ENCODE measurements around the gene CNTN1.
"Not testable (repeated sequence)": the region's sequence is repeated elsewhere in the genome, so short reads cannot be mapped to it uniquely, and the experiment has no call there.

The CNTN1 gene

DNA sequence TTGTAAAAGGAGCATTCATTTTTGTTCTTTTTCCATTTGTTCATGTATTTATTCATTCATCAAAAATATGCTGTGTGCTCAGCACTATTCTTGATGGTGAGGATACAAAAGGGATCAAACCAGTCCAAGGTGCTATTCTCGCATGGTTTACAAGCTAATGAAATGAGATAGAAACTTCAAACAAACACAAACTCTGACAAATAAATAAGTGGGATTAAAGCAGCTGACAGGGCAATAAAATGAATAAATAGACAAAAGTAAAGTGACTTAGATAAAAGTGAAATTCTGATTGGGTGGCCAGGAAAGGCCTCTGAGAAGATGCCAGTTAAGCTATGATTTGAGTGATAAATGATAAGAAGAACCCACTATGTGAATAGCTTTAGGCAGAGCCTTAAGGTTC, 333.9 kb downstream of the CNTN1 start:
- no peak for DNase-seq (ENCODE audit: low read depth, low spot score)

DNA sequence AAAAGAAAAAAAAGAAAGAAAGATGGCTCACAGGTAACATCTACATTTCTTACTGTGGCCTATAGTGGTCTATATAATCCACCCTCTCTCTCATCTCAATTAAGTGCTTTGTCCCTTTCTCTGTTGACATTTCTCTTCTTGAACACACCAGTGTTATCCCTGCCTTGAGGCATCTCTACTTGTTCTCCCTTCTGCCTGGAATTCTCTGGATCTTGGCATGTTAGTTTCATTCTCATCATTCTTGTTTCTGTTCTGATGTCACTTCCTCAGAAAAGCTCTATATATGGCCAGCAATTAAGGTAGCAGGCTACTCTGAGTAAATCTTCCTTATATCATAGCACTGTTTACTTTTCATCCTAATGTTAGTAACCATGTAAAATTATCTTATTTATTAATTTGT, 340.1 kb downstream of the CNTN1 start:
- DNase-seq (ENCODE audit: low read depth, low spot score), result no peak

DNA sequence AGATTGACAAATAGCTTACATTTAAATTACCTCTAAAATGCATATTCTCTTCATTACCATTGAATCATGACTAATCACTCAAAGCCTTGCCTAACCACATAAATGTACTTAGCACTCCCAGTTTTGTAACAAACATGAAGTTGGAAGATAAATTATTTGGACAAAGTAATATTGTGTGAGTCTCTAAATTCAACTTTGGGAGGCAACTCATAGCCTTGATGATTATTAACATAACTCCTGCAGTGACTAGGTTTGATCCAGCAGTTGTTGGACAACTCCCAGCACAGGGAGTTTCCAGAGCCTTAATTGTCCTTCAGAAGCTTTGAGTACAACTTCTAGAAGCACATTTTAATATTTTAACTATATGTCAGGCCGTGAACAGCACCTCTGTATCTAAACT, 342.4 kb downstream of the CNTN1 start:
- no peak for DNase-seq (ENCODE audit: low read depth, low spot score)

DNA sequence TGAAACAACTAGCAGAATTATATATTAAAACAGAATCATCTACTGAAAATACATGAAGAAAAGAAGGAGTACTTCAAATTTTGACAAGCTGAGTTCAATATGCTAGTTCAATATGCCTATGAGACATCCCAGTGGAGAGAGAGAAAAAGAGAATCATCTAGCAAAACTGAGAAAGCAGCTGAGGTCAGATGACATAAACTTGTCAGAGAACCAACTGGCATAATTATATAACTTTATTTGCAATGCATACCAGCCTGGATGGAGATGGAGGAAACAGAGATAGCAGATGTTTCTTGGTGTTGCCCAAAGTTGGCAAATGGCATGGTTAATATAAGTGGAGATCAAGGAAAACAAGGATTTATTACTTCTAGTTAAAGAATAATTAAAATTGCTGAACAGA, 347.2 kb downstream of the CNTN1 start:
- no peak for DNase-seq (ENCODE audit: low read depth, low spot score)

DNA sequence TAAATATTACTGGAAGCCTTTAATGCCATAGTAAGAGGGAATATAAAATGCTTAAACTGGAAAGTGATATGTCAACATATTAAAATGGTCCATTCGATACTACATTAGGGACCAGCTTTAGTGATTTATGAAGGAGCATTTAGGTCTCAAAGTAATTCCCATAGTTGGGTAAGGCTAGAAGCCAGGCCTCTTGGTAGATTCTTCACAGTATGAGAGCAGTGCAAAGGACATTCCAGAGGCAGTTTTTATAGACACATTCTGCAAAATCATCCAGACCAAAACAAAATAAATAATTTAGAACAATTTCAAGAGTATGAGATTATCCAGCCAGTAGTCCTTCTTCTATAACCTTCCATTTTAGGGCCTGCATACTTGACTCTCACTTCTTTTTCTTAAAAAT, 353.3 kb downstream of the CNTN1 start:
- no peak for DNase-seq (ENCODE audit: low read depth, low spot score)

DNA sequence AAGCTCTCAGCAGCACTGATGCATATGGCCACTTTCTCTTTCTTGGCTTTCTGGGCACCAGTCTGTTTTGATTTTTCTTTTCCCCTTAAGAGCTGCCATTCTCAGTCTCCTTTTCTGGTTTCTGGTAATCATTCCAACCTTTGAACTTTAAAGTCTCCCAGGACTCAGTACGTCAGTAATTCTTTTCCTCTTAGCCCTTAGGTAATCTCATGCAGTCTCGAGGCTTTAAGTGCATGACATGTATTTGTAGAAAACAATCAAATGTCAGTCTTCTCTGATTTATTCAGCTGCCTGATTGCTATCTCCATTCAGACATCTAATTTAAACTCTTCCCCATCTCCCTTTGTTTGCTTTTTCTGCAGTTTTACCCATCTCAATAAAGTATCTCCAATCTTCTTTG, 356.8 kb downstream of the CNTN1 start:
- DNase-seq (ENCODE audit: low read depth, low spot score), result no peak

DNA sequence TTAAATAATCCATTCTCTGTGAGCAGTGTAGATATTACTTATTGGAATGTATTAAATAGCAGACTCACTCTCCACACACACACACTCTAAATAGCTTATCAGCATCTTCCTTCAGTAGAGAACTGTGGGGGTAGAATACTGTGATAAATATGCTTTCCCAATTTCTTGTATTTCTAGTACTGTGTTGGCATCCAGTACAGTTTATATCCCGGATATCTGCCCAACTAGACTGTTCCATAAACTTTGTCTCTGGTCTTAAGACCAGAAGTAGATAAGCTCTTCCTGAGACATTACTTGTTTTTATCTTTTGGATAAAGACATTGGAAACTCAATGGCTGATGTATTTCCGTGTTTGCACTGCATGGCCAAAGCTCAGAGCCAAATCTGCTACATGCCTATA, 359.7 kb downstream of the CNTN1 start:
- no peak for DNase-seq (ENCODE audit: low read depth, low spot score)

DNA sequence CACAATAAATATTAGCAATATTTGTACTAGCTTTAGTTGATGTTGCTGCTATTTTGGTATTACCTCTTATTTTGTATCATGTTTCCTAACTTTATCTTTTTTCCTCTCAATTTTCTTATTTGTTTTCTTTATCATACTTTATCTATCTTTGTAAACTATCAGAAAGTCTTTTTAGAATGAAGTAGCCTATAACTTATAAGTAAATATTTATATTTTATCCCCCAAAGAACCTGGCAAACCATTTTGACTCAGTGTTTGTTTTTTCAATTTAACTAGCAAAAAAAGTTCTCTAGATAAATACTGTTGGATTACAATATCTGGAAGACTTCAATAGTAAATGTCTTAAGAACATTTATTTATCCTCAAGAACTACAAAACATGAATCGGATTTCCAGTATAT, 360.2 kb downstream of the CNTN1 start:
- DNase-seq (ENCODE audit: low read depth, low spot score), result no peak

DNA sequence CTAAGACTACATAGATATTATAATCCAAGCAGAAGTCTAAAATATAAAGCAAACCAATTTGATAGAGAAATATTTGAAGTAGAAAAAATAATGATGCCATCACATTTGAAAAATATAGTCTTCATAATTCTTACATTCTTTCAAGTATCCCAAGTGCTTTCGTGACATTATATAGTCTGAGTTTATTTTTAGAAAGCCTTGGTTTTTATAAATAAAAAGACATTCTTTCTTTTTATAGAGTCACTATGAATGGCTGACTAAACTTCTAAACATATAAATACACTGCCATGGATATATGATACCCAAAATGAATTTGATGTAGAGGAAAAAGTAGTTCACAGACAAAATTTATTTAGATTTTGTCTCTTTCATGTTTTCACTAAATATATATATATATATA, 360.8 kb downstream of the CNTN1 start:
- no peak for DNase-seq (ENCODE audit: low read depth, low spot score)

DNA sequence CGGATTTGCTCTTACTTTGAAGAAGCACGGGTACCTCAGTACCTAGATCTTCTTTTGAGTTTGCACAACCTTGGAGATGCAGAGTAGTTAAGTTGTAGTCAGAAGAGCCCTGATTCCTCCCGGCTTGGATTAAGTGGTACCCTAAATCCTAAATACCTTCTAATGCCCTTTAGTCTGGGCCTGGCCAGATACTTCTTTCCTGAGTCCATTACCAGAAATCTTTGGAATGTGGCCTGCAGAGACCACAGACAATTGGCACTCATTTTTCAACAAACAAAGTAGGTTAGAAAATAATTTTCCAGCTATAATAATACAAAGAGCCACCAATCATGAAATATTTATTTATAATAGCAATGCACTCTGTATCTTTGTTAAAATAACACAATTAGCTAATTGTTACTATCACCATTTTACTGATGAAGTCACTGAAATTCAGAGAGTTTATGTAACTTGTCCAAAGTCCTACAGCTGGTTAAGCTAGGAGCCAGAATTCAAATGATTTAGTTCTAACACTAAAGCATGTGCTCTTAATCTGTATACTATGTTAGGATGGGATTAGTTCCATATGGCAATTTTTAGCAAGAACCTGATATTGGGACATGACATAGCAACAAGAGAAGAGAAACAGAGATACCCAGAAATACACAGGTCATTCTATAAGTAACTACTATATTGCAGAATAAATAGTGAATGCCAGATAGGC, 363.8 kb downstream of the CNTN1 start:
- no peak for DNase-seq (ENCODE audit: low read depth, low spot score)

DNA sequence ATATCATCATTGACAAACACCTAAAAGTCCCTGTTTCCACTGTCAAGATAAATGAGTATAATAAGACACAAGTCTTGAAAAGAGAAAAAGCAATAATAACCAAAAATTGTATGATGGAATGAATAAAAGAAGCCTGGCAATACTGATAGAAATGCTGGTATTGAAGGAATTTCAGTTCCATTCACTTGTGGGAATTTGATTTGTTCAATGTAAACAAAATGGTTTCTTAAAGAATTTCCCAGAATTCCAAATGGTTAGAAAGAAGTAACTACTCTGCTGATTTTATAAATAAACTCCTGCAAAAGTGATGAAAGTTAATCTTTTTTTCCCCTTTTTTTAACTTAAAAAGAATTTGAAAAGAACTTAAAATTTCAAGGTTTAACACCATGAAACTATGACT, 366.0 kb downstream of the CNTN1 start:
- no peak for DNase-seq (ENCODE audit: low read depth, low spot score)

DNA sequence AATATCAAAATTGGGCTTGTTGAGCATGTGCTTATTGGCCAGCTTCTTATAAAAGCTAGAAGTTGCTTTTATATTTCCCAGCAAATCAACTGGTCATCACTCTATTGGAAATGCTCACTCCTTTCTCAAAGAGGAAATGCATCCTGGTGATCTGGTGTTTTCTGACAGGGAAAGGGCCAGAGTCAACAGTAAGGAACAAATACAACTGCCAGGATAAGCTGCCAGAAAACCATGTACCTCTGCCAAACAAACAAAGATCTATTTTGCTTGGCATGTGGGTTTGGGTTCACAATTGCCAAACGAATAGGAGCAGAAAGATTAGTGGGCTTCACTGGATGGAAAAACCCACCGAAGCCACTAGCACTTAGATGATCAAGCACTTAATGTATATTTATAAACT, 369.0 kb downstream of the CNTN1 start:
- no peak for DNase-seq (ENCODE audit: low read depth, low spot score)

DNA sequence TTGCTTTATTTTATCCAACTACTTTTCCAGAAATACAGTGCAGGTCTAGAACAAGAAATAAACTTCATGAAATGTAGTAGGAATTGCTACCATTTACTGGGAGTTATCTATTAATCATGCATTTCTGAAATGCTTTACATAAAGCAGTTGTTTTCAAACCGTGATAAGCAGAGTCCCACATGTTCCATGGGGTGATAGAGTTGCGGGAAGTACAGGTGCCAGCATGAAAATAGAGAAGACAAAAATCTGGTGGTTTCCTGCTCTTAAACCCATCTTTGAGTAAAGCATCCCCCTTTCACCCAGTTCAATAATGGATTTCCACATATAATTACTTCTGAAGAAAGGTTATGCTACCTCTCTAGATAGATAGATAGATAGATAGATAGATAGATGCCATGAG, 372.2 kb downstream of the CNTN1 start:
- no peak for DNase-seq (ENCODE audit: low read depth, low spot score)

DNA sequence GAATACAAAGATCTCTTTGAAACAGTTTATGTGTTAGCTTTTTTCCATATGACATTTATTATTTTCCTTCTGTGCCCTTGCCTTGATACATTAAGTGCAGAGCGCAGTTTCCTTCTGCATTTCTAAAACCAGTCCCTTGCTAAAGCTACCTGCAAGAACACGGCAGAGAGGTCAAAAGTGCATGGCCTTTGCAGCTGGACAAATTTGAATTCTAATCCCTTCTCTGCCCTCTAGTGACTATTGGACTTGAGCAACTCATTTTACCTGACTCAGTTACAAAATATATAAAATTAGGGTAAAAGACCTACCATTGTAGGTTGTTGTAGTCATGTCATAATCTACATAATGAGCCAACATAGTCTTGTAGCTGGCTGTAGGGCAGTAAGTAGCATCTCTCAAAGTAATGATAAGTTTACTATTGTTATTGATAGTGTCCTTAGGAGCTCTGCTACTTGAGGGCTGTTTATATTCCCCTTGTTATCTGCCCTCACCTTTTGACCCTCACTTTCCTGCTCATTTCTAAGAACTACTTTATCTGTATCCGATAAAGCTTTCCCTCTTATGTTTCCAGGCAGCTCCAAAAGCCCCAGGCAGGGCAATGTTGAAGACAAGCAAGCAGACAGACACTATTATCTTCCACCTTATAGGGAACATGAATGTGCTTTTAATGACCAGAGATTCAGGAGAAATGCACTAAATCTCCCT, 375.9 kb downstream of the CNTN1 start:
- peak; percentile 47 for DNase-seq (ENCODE audit: low read depth, low spot score)

DNA sequence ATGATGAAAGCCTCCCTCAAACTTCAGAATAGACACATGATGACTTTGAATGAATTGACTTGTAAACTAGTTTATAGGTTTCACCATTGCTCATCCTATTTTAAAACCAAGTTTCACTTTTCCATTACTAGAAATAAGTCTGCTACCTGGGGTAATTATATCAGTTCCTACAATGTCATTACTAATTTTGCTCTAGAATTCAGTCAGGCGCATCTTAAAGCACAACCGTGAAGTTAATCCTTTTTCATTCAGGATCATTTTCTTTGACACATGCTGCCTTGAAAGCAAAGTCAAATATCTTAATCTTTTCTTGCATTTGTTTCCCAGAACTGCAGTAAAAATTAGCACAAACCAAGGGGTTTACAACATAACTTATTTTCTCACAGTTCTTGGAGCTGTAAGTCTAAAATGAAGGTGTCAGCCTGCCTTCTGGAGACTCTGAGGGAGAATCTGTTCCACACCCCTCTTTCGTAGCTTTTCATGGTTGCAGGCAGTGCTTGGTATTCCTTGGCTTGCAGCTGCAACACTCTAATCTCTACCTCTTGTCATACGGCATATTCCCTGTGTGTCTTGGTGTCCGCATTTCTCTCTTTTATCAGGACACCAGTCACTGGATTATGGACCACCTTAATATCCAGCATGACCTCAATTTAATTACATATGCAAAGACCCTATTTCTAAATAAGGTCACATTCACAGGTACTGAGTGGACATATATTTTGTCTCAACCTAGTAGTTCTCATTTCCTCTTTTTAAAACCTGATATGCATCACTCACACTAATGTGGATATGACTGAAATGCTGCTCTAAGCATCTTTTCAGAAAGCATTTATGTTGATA, 381.6 kb downstream of the CNTN1 start:
- DNase-seq (ENCODE audit: low read depth, low spot score), result no peak

DNA sequence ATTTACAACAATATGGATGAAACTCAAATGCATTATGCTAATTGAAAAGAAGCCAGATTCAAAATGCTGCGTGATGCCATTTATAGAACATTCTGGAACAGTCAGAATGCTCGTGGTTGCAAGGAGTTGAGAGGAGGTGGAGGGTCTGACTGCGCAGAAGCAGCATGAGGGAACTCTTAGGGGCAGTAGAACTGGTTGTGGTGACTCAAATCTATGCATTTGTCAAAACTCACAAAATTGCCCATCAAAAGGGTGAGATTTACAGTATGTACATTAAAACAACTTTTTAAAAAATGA, 382.2 kb downstream of the CNTN1 start:
- DNase-seq (ENCODE audit: low read depth, low spot score), result no peak

DNA sequence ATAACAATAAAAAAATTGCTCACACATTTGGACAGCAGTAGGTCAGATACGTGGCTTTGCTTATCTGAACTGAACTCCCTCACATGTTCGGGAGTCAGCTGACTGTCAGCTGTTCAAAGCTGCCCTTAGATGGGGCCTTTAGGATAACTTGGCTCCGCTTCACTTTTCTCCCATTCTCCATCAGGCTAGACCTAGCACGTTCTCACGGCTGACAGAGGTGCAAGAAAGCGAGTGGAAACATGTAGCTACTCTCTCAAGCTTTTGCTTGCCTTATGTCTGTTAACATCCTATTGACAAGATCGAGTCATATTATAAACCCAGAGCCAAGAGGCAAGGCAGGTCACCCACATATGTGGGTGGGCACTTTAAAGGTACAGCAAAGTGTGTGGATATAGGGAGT, 383.9 kb downstream of the CNTN1 start:
- no peak for DNase-seq (ENCODE audit: low read depth, low spot score)

DNA sequence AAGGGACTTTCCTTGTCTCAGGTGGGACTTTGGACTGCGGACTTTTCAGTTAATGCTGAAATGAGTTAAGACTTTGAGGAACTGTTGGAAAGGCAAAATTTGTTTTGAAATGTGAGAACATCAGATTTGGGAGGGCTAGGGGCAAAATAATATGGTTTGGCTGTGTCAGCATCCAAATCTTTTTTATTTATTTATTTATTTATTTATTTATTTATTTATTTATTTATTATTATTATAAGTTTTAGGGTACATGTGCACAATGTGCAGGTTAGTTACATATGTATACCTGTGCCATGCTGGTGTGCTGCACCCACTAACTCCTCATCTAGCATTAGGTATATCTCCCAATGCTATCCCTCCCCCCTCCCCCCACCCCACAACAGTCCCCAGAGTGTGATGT, 389.0 kb downstream of the CNTN1 start:
- DNase-seq (ENCODE audit: low read depth, low spot score), result not testable (repeated sequence)

DNA sequence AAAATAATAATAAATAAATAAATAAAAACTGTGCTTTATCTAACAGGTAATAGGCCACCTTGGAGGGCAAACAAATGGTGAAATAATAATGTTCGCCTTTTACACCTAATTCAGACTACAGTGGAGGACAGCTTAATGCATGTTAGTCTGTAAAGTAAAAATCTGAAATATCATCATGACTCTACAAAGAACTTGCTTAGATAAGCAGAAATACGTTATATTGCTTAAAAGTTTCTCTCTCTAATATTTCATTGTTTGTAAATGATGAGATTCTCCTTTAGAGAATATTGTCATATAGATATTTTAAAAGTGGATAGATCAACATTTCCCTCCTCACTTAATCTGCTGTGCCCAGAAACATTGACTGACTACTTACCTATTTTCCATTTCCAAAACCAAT, 397.2 kb downstream of the CNTN1 start:
- no peak for DNase-seq (ENCODE audit: low read depth, low spot score)

DNA sequence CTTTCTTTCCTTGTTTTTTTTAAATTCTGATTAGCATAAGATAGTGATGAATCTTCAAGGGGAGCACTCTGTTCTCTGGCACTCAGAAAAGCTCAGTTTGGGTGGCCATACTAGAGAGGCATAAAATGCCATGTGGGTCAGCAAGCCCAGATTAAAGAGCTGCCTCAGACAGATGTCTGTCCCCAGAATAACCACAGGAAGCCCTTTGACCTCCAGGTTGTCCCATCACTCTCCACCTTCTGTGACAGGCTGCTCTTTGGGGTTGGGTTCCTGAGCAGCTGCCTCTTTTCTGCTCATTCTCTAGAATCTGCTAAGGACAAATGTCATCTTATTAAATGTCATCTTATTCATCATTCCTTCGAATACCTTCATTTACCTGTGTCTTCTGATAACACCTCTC, 399.9 kb downstream of the CNTN1 start:
- DNase-seq (ENCODE audit: low read depth, low spot score), result no peak

DNA sequence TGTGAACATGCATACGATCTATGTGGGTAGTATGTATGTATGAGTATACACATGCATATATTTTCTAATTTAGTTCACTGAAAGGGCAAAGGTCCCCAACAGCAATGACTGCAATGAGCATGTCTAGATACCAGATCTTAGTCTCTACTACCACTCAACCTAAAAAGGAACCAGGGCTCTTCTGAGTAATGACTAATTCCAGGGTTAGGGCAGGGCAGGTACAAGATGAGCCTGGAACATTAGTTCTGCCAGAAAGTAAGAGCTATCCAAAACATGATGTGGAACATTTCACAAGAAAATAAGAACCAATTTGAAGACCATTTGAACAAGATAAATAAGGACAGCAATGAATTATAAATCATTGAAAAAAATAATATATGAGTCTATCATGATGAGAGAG, 404.6 kb downstream of the CNTN1 start:
- DNase-seq (ENCODE audit: low read depth, low spot score), result no peak

DNA sequence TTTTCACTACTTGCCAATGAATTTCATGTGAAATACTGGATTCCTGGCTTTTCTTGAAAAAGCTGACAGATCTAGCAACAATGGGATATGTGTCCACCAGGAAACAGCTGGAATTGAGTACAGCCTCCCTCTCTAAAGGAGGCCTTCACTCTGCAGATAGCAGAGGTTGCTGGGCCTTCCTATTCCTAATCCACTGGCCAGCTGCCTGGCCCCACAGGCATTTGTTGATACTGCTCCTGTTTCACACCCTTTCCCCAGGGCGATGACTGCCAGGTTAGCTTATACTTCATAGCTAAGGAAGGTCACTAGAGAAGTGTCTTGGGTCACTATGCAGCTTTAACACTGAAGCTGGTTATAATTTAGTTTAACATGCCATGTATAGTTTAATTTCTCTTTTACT, 408.3 kb downstream of the CNTN1 start:
- DNase-seq (ENCODE audit: low read depth, low spot score), result no peak

DNA sequence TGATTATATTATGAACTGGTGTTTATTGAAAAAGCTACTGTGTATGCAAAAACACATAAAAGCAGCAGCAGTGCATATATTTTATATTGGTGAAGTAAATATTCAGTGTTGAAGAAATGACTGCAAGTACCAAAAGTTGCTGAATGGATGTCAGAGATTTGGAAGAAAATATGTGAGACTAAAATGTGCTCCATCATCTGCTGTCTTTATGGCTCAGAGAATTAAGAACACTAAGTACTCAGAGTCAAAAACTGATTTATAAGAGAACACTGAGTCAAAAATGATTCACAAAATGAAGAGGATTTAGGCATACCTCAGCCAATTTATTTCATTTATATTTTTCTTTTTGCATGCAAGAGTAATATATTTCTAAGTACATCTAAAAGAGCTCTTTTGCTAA, 409.6 kb downstream of the CNTN1 start:
- DNase-seq (ENCODE audit: low read depth, low spot score), result no peak
